NCI-H2196 (cell line): ENCODE results near the gene FANCG.
A peak's percentile ranks its signal among the peaks of the same experiment; 100 is the strongest.

Source experiments
- DNase-seq: peaks from one replicate; lab custom pipeline; 2025; ENCODE audit not compliant: unreplicated experiment; lab: John Stamatoyannopoulos, UW

The FANCG gene

GRCh38 chr9:35079426-35080341, at the start of gene FANCG:
TSS of gene FANCG (minus strand) at chr9:35079942. CDS start at chr9:35079524, 418 bp downstream.
- peak; percentile 92 for DNase-seq

GRCh38 chr9:35116898-35117551, 37.3 kb upstream of the FANCG start:
- peak; percentile 85 for DNase-seq

GRCh38 chr9:35116539-35116897, 36.8 kb upstream of the FANCG start:
- no peak for DNase-seq

- peak; percentile 95 for DNase-seq
Measured at GRCh38 chr9:35115680-35116538, 36.2 kb upstream of the FANCG start, which contains the start of gene ATOSB. TSS of gene ATOSB (minus strand) at chr9:35115862. CDS start at chr9:35108274, 7,588 bp downstream.

GRCh38 chr9:35114840-35115628, 35.3 kb upstream of the FANCG start:
- peak; percentile 28 for DNase-seq

- DNase-seq, result peak; percentile 90
Measured at GRCh38 chr9:35114113-35114839, 34.5 kb upstream of the FANCG start.

GRCh38 chr9:35112257-35113020, 32.7 kb upstream of the FANCG start:
- no peak for DNase-seq

GRCh38 chr9:35111001-35111933, 31.5 kb upstream of the FANCG start:
- DNase-seq, result peak; percentile 97

GRCh38 chr9:35110327-35110761, 30.6 kb upstream of the FANCG start:
- DNase-seq, result no peak

- no peak for DNase-seq
Measured at GRCh38 chr9:35108946-35109575, 29.3 kb upstream of the FANCG start.

- DNase-seq, result no peak
Measured at GRCh38 chr9:35108461-35108860, 28.7 kb upstream of the FANCG start.

GRCh38 chr9:35107297-35108290, 27.9 kb upstream of the FANCG start:
- DNase-seq, result no peak

GRCh38 chr9:35106343-35106730, 26.6 kb upstream of the FANCG start:
- DNase-seq, result no peak

GRCh38 chr9:35105571-35106342, 26.0 kb upstream of the FANCG start:
- DNase-seq, result no peak

GRCh38 chr9:35105126-35105525, 25.4 kb upstream of the FANCG start:
- no peak for DNase-seq
